HG03066 (cell line): ENCODE data around the gene UTP4.

ENCODE experiments used
- ATAC-seq: cut with Tn5 transposase; IDR thresholded peaks from one replicate; pipeline ENCODE4 v1.9.1; 2021; ENCODE audit warnings: low read depth; ENCODE audit not compliant: unreplicated experiment

The UTP4 gene

DNA sequence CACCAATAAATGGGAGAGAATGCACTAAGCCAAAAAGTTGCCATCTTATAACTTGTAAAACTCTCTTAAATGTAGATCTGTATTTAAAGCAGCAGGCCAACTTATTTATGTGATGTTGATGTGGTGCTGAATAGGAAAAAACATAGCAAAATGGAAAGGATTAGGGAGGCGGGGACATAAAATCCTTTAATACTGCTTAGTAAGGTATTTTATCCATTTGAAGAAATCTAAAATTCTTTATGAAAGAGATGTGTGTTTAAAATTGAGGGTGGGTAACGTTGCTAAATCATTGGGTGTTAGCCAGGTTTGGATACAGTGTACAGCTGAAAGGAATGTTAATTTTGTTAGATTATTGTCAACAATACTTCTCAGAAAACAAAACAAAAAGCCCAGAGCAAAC is 68.8 kb downstream of the UTP4 start:
- no peak for ATAC-seq

DNA sequence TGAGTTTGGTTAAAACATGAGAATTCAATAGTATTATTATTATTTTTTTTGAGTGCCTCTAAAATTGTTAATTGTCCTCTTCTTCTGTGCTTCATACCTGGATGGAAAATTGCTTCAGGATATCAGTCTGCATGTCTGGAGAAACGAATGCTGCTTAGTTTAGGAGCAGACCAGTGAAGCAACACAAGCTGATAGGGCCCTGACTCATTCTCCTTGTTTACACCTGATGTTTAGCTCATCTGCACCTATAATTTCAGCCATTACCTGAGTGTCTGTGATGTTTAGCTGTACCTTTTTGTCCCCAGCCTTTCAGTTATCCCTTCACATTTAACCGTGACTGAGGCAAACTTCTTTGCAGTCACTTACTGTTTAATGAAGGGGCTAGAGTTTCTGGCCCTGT is 69.3 kb downstream of the UTP4 start:
- no peak for ATAC-seq

DNA sequence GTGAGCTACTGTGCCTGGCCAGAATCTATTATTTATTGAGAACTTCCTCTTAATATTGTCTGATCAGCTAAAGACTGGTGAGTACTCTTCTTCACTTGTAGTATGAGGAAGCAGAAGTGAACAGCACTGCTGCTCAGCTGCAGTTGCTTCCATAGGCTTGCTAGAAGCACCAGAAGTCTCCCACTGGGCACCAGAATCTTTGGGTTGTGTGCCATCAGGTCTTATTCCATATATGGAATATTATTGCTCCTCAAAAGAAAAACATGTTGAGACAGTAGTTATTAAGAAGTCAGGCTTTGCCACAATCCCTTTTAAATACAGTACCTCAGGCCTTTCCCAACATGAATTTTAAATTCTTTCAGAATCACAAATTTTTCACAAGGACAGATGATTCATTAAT is 71.7 kb downstream of the UTP4 start:
- no peak for ATAC-seq

DNA sequence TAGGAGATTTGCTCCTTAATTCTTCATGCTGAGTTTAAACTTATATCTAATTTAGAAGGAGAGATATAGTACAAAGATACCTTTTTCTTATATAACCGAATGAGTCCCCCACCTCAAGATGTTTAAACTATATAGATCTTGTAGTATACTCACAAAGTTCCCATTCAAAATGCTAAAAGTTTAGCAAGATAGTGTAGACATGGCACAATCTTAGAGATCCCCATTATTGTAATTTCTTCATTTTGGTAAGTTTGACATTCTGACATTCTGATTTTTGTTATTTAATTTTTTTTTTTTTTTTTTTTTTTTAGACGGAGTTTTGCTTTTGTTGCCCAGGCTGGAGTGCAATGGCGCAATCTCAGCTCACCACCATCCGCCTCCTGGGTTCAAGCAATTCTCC is 77.3 kb downstream of the UTP4 start:
- no peak for ATAC-seq

DNA sequence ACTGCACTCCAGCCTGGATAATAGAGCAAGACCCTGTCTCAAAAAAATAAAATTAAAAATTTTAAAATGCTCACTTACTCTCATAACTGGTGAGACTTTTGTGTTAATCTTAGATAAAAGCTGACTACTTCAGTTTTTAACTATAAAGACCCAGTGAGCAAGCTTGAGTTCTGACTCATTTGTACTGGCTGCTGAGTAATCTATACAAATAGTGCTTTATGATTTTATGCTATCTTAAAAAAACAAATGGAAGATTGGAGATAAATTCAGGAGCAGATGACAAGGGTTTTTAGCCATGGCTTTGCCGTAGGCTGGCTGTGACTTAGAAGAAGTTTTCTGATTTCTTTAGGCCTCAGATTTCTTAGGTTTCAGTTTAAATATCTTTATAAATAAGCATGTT is 85.0 kb downstream of the UTP4 start:
- no peak for ATAC-seq
